Psoas muscle (tissue), 8 donors: ENCODE data around the gene FNBP1. TPM values are rescaled to one million over a fixed set of nuclear protein-coding genes. Genes with fewer than 3 reads are reported as not detected.

Experiments used
- ATAC-seq, 4 donors: fragments of 200-7000 bp; cut with Tn5 transposase; one replicate each; pipeline ENCODE4 v1.9.1; 2020; ENCODE audit warnings: moderate library complexity in 3 of 4, mild to moderate bottlenecking in 2 of 4
- DNase-seq, 2 donors: peaks; one replicate each; pipeline ENCODE4 v3.0.0-alpha.2; 2020
- H3K27ac ChIP-seq: fragments of 200-600 bp; one replicate; pipeline ENCODE4 v1.8.0; 2022
- H3K27me3 ChIP-seq, 3 donors: fragments of 200-600 bp in 1 of 3; one replicate each; pipeline versions ENCODE4 v1.6.1 to v1.8.0; 2013 to 2022; ENCODE audit warnings: low read length in 2 of 3, mild to moderate bottlenecking in 2 of 3, moderate library complexity in 1 of 3; ENCODE audit not compliant: insufficient read depth in 3 of 3
- H3K36me3 ChIP-seq, 2 donors: fragments of 200-600 bp in 1 of 2; one replicate each; pipeline versions ENCODE4 v1.6.1 to v1.8.0; 2013 to 2022; ENCODE audit warnings: low read depth in 1 of 2, mild to moderate bottlenecking in 1 of 2, moderate library complexity in 1 of 2; ENCODE audit not compliant: insufficient read depth in 1 of 2
- H3K4me1 ChIP-seq: fragments of 200-600 bp; one replicate; pipeline ENCODE4 v1.8.0; 2022
- H3K4me3 ChIP-seq: fragments of 200-600 bp; one replicate; pipeline ENCODE4 v1.8.0; 2022; ENCODE audit warnings: mild to moderate bottlenecking
- H3K9me3 ChIP-seq: fragments of 200-600 bp; one replicate; pipeline ENCODE4 v1.8.0; 2022
- CTCF ChIP-seq: fragments of 200-600 bp; IDR thresholded peaks from one replicate; pipeline ENCODE4 v1.8.0; 2022; ENCODE audit warnings: antibody characterized with exemption
- WGBS, 3 donors: extraction: QIAGEN DNeasy Blood & Tissue Kit; methylation state at CpG; one replicate each; pipeline versions ENCODE4 v1.1.6 to v1.1.7; 2013; 5-methylcytosine and 5-hydroxymethylcytosine counted together
- intact Hi-C, 2 donors: fragments of 100-400 bp; cut with DNase I; formaldehyde crosslinking; loops; one replicate each; pipeline versions ENCODE4 v1.11.0 to v1.14.2; 2022
- polyA plus RNA-seq, 3 donors: library from polyadenylated mRNA; stranded (reverse); fragments of 200-250 nt; gene quantifications; one replicate each; pipeline ENCODE4 v1.2.3, GENCODE V29; 2013
- total RNA-seq, 4 donors: library from RNA; stranded (reverse); fragmentation: NEBNext Ultra II Directional in 2 of 4; extraction: Animal tissue kit (Norgen Biotek cat#: 25700) in 2 of 4; gene quantifications; one replicate each; pipeline versions ENCODE4 v1.2.1 to v1.2.4, GENCODE V29; 2021 to 2023
- donor health status: healthy with polysubstance abuse.
- donor health status: DM: no; HTN: no; CAD: no; lungs with moderate emphysema.
- donor health status: Bipolar disorder and iron deficiency.
- donor health status: healthy.
- donor health status: DM: yes; HTN: yes; CAD: no.
- donor health status: DM: no; HTN: no; CAD: no.
- donor health status: DM: no; HTN: no; CAD: no.
- donor health status: DM: yes; HTN: yes; CAD: no.

Gene FNBP1
- total and polyA plus RNA-seq, 7 donors, result 4.6 to 30.5 (median 27.2) TPM

- WGBS, 3 donors, result 75 to 79% (median 75%) methylated on average over 6 of the region's 6 CpGs
- Histone ChIP-seq H3K9me3 (no peaks in the 10 kb centered on the region), H3K27me3 (no peaks in the 10 kb centered on the region), H3K27ac (no peak overlapping the region), H3K4me3 (no peak overlapping the region), H3K36me3 (peaks cover 0 to 5% of the 10 kb centered on the region in 2 donors), H3K4me1 (peaks cover 16% of the 10 kb centered on the region)
- ATAC-seq (no peak), DNase-seq (no peak)
- intact Hi-C loops, result no loop called here
- no peak for TF ChIP-seq CTCF
Observed at GRCh38 chr9:129990269-129991010, 52.5 kb downstream of the FNBP1 start.

GRCh38 chr9:129989740-129990139 is 53.2 kb downstream of the FNBP1 start:
- no peaks in the 10 kb centered on the region for H3K27me3 ChIP-seq
- H3K27ac ChIP-seq, result no peak overlapping the region
- WGBS, 3 donors, result 69 to 83% (median 76%) methylated on average over 7 of the region's 7 CpGs
- H3K9me3 ChIP-seq, result no peaks in the 10 kb centered on the region
- no peak for DNase-seq
- TF ChIP-seq CTCF, result no peak
- H3K4me1 ChIP-seq, result peaks cover 11% of the 10 kb centered on the region
- no peak for ATAC-seq
- intact Hi-C loops, result loop anchor here in 1 of 2 donors (5.0 kb wide), 1 partner anchor 33 kb away; no protein-coding TSS in a partner anchor
- H3K36me3 ChIP-seq, result peaks cover 0 to 5% of the 10 kb centered on the region in 2 donors
- H3K4me3 ChIP-seq, result no peak overlapping the region

- Histone ChIP-seq H3K27me3 (no peaks in the 10 kb centered on the region), H3K9me3 (no peaks in the 10 kb centered on the region), H3K4me3 (no peak overlapping the region), H3K27ac (no peak overlapping the region), H3K4me1 (peaks cover 10% of the 10 kb centered on the region), H3K36me3 (peaks cover 0 to 2% of the 10 kb centered on the region in 2 donors)
- DNase-seq (no peak), ATAC-seq (no peak)
- WGBS, 3 donors, result 76 to 96% (median 89%) methylated on average over 3 of the region's 3 CpGs
- TF ChIP-seq CTCF, result no peak
- intact Hi-C loops, result loop anchor here in 1 of 2 donors (5.0 kb wide), 1 partner anchor 33 kb away; no protein-coding TSS in a partner anchor
Observed at GRCh38 chr9:129989362-129989708, 53.7 kb downstream of the FNBP1 start.

- Histone ChIP-seq H3K36me3 (no peaks in the 10 kb centered on the region), H3K4me1 (peaks cover 8% of the 10 kb centered on the region), H3K9me3 (no peaks in the 10 kb centered on the region), H3K27me3 (no peaks in the 10 kb centered on the region), H3K27ac (no peak overlapping the region), H3K4me3 (no peak overlapping the region)
- TF ChIP-seq CTCF, result no peak
- intact Hi-C loops, result loop anchor here in 1 of 2 donors (5.0 kb wide), 1 partner anchor 34 kb away; no protein-coding TSS in a partner anchor
- ATAC-seq (no peak), DNase-seq (no peak)
- WGBS, 3 donors, result 85 to 91% (median 87%) methylated on average over 9 of the region's 9 CpGs
Observed at GRCh38 chr9:129988607-129989361, 54.2 kb downstream of the FNBP1 start.
